K562 (cell line): ENCODE results near the gene C17orf50. TPM values are rescaled to one million over a fixed set of nuclear protein-coding genes. Genes with fewer than 3 reads are reported as not detected.

Experiments
- ATF7 ChIP-seq: fragments of 450-650 bp; IDR thresholded peaks from 2 replicates; pipeline ENCODE4 v1.7.1; 2014; ENCODE audit warnings: mild to moderate bottlenecking, moderate library complexity
- BRD4 ChIP-seq: fragments of 200-600 bp; sonication (generic); IDR thresholded peaks from 2 replicates; pipeline ENCODE4 v1.6.1; 2017; ENCODE audit warnings: inconsistent platforms
- CEBPG ChIP-seq, 3 experiments: fragments of 200-800 bp in 1 of 3; sonication (Bioruptor generic) in 1 of 3; sonication (generic) in 1 of 3; formaldehyde crosslinking in 1 of 3; IDR thresholded peaks in 2 of 3; conservative IDR thresholded peaks in 1 of 3; 2 replicates each; pipeline versions ENCODE4 v1.6.1 to v1.8.0; 2016 to 2022; ENCODE audit warnings: missing compliant biosample characterization in 2 of 3, missing genetic modification characterization in 2 of 3, mild to moderate bottlenecking in 1 of 3, missing genetic modification reagents in 1 of 3
- CHD1 ChIP-seq: fragments of 200-600 bp; sonication (generic); IDR thresholded peaks from one replicate; pipeline ENCODE4 v1.6.1; 2012; ENCODE audit warnings: mild to moderate bottlenecking, moderate library complexity, low read length, inconsistent platforms
- CREB1 ChIP-seq, 2 experiments: sonication (generic) in 1 of 2; formaldehyde crosslinking in 1 of 2; IDR thresholded peaks; 2 replicates each; pipeline versions ENCODE4 v1.6.1 to v1.8.0; 2012 to 2022; ENCODE audit warnings: inconsistent platforms in 1 of 2, mild to moderate bottlenecking in 1 of 2, missing genetic modification reagents in 1 of 2, moderate library complexity in 1 of 2
- DIDO1 ChIP-seq: fragments of 450-650 bp; IDR thresholded peaks from 2 replicates; pipeline ENCODE4 v1.6.1; 2016; ENCODE audit warnings: low read depth, missing biosample characterization, missing genetic modification characterization
- ELF1 ChIP-seq: fragments of 200-800 bp; sonication (Bioruptor generic); IDR thresholded peaks from 2 replicates; pipeline ENCODE4 v1.6.1; 2016; ENCODE audit warnings: missing genetic modification characterization, missing compliant biosample characterization
- FOXP1 ChIP-seq: sonication (generic); formaldehyde crosslinking; IDR thresholded peaks from 2 replicates; pipeline ENCODE4 v1.8.0; 2022; ENCODE audit warnings: mild to moderate bottlenecking, missing genetic modification reagents
- HDAC8 ChIP-seq: fragments of 450-650 bp; IDR thresholded peaks from 2 replicates; pipeline ENCODE4 v1.6.1; 2016; ENCODE audit warnings: mild to moderate bottlenecking, missing genetic modification characterization, moderate library complexity, missing compliant biosample characterization
- MAFF ChIP-seq: IDR thresholded peaks from 2 replicates; pipeline ENCODE4 v1.6.1; 2012; ENCODE audit warnings: low read length, improper control_type of control experiment
- NCOA4 ChIP-seq: fragments of 450-650 bp; IDR thresholded peaks from 2 replicates; pipeline ENCODE4 v1.6.1; 2018; ENCODE audit warnings: mild to moderate bottlenecking; ENCODE audit not compliant: partially characterized antibody
- NFIC ChIP-seq: fragments of 450-650 bp; IDR thresholded peaks from 2 replicates; pipeline ENCODE4 v1.6.1; 2017; ENCODE audit warnings: mild to moderate bottlenecking, inconsistent platforms
- NFIX ChIP-seq: fragments of 250-450 bp; sonication (Bioruptor Pico); IDR thresholded peaks from 2 replicates; pipeline ENCODE4 v1.4.0; 2020; ENCODE audit warnings: low read depth, mild to moderate bottlenecking, moderate library complexity
- PRPF4 ChIP-seq: fragments of 200-400 bp; formaldehyde crosslinking; IDR thresholded peaks from one replicate; pipeline ENCODE4 v1.6.1; 2017; ENCODE audit warnings: low read length, low read depth, mild to moderate bottlenecking; ENCODE audit not compliant: insufficient read depth, poor library complexity, severe bottlenecking
- PURB ChIP-seq: sonication (generic); formaldehyde crosslinking; IDR thresholded peaks from 2 replicates; pipeline ENCODE4 v1.9.0; 2021; ENCODE audit warnings: low read depth, mild to moderate bottlenecking, missing genetic modification reagents
- RNF2 ChIP-seq: sonication (generic); IDR thresholded peaks from 2 replicates; pipeline ENCODE4 v1.6.1; 2016
- SRF ChIP-seq, 2 experiments: fragments of 250-450, 450-650 bp in 1 of 2; sonication (Bioruptor Pico) in 1 of 2; sonication (generic) in 1 of 2; formaldehyde crosslinking; IDR thresholded peaks; 2 replicates each; pipeline versions ENCODE4 v1.5.0 to v1.5.1; 2020 to 2022; ENCODE audit warnings: mild to moderate bottlenecking in 1 of 2, missing genetic modification reagents in 1 of 2
- TARDBP ChIP-seq: fragments of 450-650 bp; IDR thresholded peaks from 2 replicates; pipeline ENCODE4 v1.6.1; 2016
- WHSC1 ChIP-seq: IDR thresholded peaks from one replicate; pipeline ENCODE4 v1.6.1; 2012; ENCODE audit warnings: low read length, control low read depth, inconsistent platforms
- ZBTB1 ChIP-seq: sonication (generic); formaldehyde crosslinking; IDR thresholded peaks from 2 replicates; pipeline ENCODE4 v1.8.1; 2023; ENCODE audit warnings: missing genetic modification reagents, low read depth, mild to moderate bottlenecking, borderline replicate concordance
- ZNF668 ChIP-seq: fragments of 250-450 bp; sonication (Bioruptor Pico); IDR thresholded peaks from 2 replicates; pipeline ENCODE4 v1.8.0; 2022; ENCODE audit warnings: mild to moderate bottlenecking, inconsistent platforms
- ZNF699 ChIP-seq: fragments of 250-450 bp; sonication (Bioruptor Pico); IDR thresholded peaks from 2 replicates; pipeline ENCODE4 v1.8.0; 2021; ENCODE audit warnings: mild to moderate bottlenecking, moderate library complexity; ENCODE audit not compliant: insufficient replicate concordance
- ZNF830 ChIP-seq: fragments of 250-450 bp; sonication (Bioruptor Pico); IDR thresholded peaks from 2 replicates; pipeline ENCODE4 v1.5.0; 2021; ENCODE audit warnings: mild to moderate bottlenecking
- polyA plus RNA-seq, 8 experiments: library from polyadenylated mRNA; depleted of rRNA in 4 of 8; stranded (reverse) in 5 of 8; unstranded in 3 of 8; fragments of >200 nt; fragmentation: Nextera tagmentation in 2 of 8; fragmentation: Illumina TruSeq in 1 of 8; extraction: Ambion mirVana in 2 of 8; extraction: Trizol in 1 of 8; gene quantifications; 2 replicates each; pipeline versions ENCODE4 v1.2.1 to v1.2.3, GENCODE V29; 2011 to 2014; ENCODE audit warnings: inconsistent platforms in 1 of 8, missing spikeins in 1 of 8
- total RNA-seq, 7 experiments: library from RNA; depleted of rRNA in 6 of 7; stranded (reverse); fragments of >200 nt in 6 of 7; fragmentation: Illumina TruSeq in 2 of 7; extraction: Trizol in 2 of 7; gene quantifications; 2 replicates each; pipeline versions ENCODE4 v1.2.1 to v1.2.3, GENCODE V29; 2011 to 2021; ENCODE audit warnings: low replicate concordance in 1 of 7
- TF ChIP-seq, protein P1 (sequence below), 2 experiments: fragments of 250-450 bp in 1 of 2; fragments of 450-650 bp in 1 of 2; sonication (Bioruptor Pico) in 1 of 2; IDR thresholded peaks; 2 replicates each; pipeline versions ENCODE4 v1.6.1 to v1.8.0; 2016 to 2021; ENCODE audit warnings: mild to moderate bottlenecking in 2 of 2, moderate library complexity in 2 of 2, missing compliant biosample characterization in 1 of 2, missing genetic modification characterization in 1 of 2
- TF ChIP-seq, protein P2 (sequence below): fragments of 250-450 bp; sonication (Bioruptor Pico); IDR thresholded peaks from 2 replicates; pipeline ENCODE4 v1.8.0; 2021; ENCODE audit warnings: borderline replicate concordance, mild to moderate bottlenecking, moderate library complexity; ENCODE audit not compliant: poor library complexity, severe bottlenecking
- TF ChIP-seq, protein P3 (sequence below): fragments of 450-650 bp; formaldehyde crosslinking; conservative IDR thresholded peaks from 2 replicates; pipeline ENCODE4 v1.4.0; 2022; ENCODE audit warnings: mild to moderate bottlenecking, missing genetic modification characterization

The C17orf50 gene
- total and polyA plus RNA-seq, 9 of the 15 experiments (the other 6 are each of a cell fraction or from before 2014, with no cell fraction given): not detected

- TF ChIP-seq, protein P1, sequence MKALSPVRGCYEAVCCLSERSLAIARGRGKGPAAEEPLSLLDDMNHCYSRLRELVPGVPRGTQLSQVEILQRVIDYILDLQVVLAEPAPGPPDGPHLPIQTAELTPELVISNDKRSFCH (CRISPR knock-in tag; IDR thresholded peaks at IDR 0.05): no peak
- TF ChIP-seq, protein P1 (tag; IDR thresholded peaks at IDR 0.05): 0 out of 2 replicates have a peak, but pooled peaks have one; percentile 54
- TF ChIP-seq NFIX (CRISPR knock-in tag): no peak
- no peak for TF ChIP-seq ZNF668 (CRISPR knock-in tag)
- no peak for TF ChIP-seq ZNF699
- no peak for TF ChIP-seq ELF1 (tag)
- no peak for TF ChIP-seq BRD4
- TF ChIP-seq ZNF830: no peak
- no peak for TF ChIP-seq ZBTB1 (CRISPR knock-in tag)
- TF ChIP-seq CREB1 (IDR thresholded peaks at IDR 0.05): 0 out of 2 replicates have a peak, but pooled peaks have one; percentile 23
- no peak for TF ChIP-seq CREB1 (CRISPR knock-in tag; IDR thresholded peaks at IDR 0.05)
- no peak for TF ChIP-seq WHSC1
- TF ChIP-seq, protein P2, sequence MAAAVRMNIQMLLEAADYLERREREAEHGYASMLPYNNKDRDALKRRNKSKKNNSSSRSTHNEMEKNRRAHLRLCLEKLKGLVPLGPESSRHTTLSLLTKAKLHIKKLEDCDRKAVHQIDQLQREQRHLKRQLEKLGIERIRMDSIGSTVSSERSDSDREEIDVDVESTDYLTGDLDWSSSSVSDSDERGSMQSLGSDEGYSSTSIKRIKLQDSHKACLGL (CRISPR knock-in tag): no peak
- no peak for TF ChIP-seq CHD1
- peak; percentile 65; the same call in 1 of the 2 replicates for TF ChIP-seq ATF7
- TF ChIP-seq FOXP1 (CRISPR knock-in tag): 0 out of 2 replicates have a peak, but pooled peaks have one; percentile 31
- TF ChIP-seq HDAC8 (tag): 0 out of 2 replicates have a peak, but pooled peaks have one; percentile 57
- TF ChIP-seq NCOA4: no peak
- TF ChIP-seq SRF (CRISPR knock-in tag; IDR thresholded peaks at IDR 0.05): no peak
- TF ChIP-seq, protein P3, sequence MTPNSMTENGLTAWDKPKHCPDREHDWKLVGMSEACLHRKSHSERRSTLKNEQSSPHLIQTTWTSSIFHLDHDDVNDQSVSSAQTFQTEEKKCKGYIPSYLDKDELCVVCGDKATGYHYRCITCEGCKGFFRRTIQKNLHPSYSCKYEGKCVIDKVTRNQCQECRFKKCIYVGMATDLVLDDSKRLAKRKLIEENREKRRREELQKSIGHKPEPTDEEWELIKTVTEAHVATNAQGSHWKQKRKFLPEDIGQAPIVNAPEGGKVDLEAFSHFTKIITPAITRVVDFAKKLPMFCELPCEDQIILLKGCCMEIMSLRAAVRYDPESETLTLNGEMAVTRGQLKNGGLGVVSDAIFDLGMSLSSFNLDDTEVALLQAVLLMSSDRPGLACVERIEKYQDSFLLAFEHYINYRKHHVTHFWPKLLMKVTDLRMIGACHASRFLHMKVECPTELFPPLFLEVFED (CRISPR knock-in tag): no peak
- TF ChIP-seq NFIC: peak; percentile 38; the same call in 1 of the 2 replicates
- no peak for TF ChIP-seq CEBPG (CRISPR knock-in tag; IDR thresholded peaks at IDR 0.05)
- TF ChIP-seq CEBPG (tag; conservative IDR thresholded peaks at IDR 0.05 in 1 of 2, IDR thresholded peaks at IDR 0.05 in 1 of 2): no peak
- TF ChIP-seq MAFF: no peak
- TF ChIP-seq PURB (CRISPR knock-in tag): no peak
- TF ChIP-seq PRPF4: no peak
- no peak for TF ChIP-seq RNF2
- TF ChIP-seq TARDBP: no peak
- TF ChIP-seq DIDO1 (tag): no peak
Observed at GRCh38 chr17:35764123-35764991, 3.7 kb downstream of the C17orf50 start (continued).
